Nephron progenitor cell (in vitro differentiated cells): Measurements from ENCODE around the gene FAM81A.

Experiments
- DNase-seq: peaks from one replicate; pipeline ENCODE4 v3.0.0; 2021
- H3K27ac Mint-ChIP-seq: 2 replicates; pipeline ENCODE4 v1.8.0; 2021; ENCODE audit warnings: mild to moderate bottlenecking, moderate library complexity, mixed read lengths
- H3K27me3 Mint-ChIP-seq: 2 replicates; pipeline ENCODE4 v1.8.0; 2021; ENCODE audit warnings: mild to moderate bottlenecking, low read depth, mixed read lengths; ENCODE audit not compliant: poor library complexity
- H3K36me3 Mint-ChIP-seq: 2 replicates; pipeline ENCODE4 v1.8.0; 2021; ENCODE audit warnings: low read depth, mixed read lengths
- H3K4me1 Mint-ChIP-seq: 2 replicates; pipeline ENCODE4 v1.8.0; 2021; ENCODE audit warnings: mixed read lengths
- H3K4me3 Mint-ChIP-seq: 2 replicates; pipeline ENCODE4 v1.8.0; 2021; ENCODE audit warnings: mild to moderate bottlenecking, moderate library complexity, mixed read lengths
- H3K9me3 Mint-ChIP-seq: 2 replicates; pipeline ENCODE4 v1.8.0; 2021; ENCODE audit warnings: mild to moderate bottlenecking, moderate library complexity, mixed read lengths
- TF ChIP-seq, protein P1 (sequence below): fragments of 200-600 bp; sonication (generic); IDR thresholded peaks from 2 replicates; pipeline ENCODE4 v1.5.0; 2021; ENCODE audit warnings: antibody characterized with exemption

Gene FAM81A

GRCh38 chr15:59536553-59536952 lies 98.6 kb downstream of the FAM81A start:
- no peak overlapping the region for H3K4me3 Mint-ChIP-seq
- no peak for DNase-seq
- no peaks in the 10 kb centered on the region for H3K36me3 Mint-ChIP-seq
- H3K27ac Mint-ChIP-seq = no peak overlapping the region
- H3K4me1 Mint-ChIP-seq = no peaks in the 10 kb centered on the region
- H3K9me3 Mint-ChIP-seq = no peaks in the 10 kb centered on the region
- TF ChIP-seq, protein P1, sequence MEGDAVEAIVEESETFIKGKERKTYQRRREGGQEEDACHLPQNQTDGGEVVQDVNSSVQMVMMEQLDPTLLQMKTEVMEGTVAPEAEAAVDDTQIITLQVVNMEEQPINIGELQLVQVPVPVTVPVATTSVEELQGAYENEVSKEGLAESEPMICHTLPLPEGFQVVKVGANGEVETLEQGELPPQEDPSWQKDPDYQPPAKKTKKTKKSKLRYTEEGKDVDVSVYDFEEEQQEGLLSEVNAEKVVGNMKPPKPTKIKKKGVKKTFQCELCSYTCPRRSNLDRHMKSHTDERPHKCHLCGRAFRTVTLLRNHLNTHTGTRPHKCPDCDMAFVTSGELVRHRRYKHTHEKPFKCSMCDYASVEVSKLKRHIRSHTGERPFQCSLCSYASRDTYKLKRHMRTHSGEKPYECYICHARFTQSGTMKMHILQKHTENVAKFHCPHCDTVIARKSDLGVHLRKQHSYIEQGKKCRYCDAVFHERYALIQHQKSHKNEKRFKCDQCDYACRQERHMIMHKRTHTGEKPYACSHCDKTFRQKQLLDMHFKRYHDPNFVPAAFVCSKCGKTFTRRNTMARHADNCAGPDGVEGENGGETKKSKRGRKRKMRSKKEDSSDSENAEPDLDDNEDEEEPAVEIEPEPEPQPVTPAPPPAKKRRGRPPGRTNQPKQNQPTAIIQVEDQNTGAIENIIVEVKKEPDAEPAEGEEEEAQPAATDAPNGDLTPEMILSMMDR = no peak
- H3K27me3 Mint-ChIP-seq = peaks cover 27% of the 10 kb centered on the region

DNA sequence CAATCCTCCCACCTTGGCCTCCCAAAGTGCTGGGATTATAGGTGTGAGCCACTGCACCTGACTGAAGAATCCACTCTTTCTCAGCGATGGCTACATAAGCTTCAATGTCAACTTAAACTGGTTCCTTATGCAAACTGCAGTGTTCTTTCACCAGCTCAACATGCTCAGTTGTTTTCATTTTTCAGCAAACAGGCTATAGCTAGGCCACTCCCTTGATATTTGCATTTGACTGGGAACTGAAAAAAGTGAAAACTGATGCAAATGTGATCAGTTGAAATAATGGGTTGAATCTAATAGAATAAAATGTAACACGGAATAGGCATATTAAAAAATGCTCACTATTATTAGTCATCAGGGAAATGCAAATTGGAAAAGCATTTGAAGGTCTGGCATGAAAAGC lies 99.4 kb downstream of the FAM81A start:
- H3K4me3 Mint-ChIP-seq = no peak overlapping the region
- no peak for DNase-seq
- H3K27me3 Mint-ChIP-seq = peaks cover 26% of the 10 kb centered on the region
- no peaks in the 10 kb centered on the region for H3K36me3 Mint-ChIP-seq
- no peaks in the 10 kb centered on the region for H3K4me1 Mint-ChIP-seq
- H3K9me3 Mint-ChIP-seq = no peaks in the 10 kb centered on the region
- H3K27ac Mint-ChIP-seq = no peak overlapping the region
- TF ChIP-seq, protein P1 = no peak

DNA sequence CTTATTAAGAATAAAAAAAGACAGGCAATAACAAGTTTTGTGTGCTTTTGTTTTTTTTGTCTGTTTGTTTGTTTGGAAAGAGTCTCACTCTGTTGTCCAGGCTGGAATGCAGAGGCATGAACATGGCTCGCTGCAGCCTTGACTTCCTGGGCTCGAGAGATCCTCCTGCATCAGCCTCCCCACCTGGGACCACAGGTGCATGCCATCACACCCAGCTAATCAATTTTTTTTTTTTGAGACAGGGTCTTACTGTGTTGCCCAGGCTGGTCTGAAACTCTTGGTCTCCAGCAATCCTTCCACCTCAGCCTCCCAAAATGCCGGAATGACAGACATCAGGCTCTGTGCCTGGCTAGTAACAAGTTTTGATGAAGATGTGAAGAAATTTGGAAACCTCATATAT lies 100.5 kb downstream of the FAM81A start:
- TF ChIP-seq, protein P1 = no peak
- peaks cover 23% of the 10 kb centered on the region for H3K27me3 Mint-ChIP-seq
- DNase-seq = no peak
- no peaks in the 10 kb centered on the region for H3K4me1 Mint-ChIP-seq
- H3K4me3 Mint-ChIP-seq = no peak overlapping the region
- no peaks in the 10 kb centered on the region for H3K9me3 Mint-ChIP-seq
- H3K36me3 Mint-ChIP-seq = no peaks in the 10 kb centered on the region
- H3K27ac Mint-ChIP-seq = no peak overlapping the region

DNA sequence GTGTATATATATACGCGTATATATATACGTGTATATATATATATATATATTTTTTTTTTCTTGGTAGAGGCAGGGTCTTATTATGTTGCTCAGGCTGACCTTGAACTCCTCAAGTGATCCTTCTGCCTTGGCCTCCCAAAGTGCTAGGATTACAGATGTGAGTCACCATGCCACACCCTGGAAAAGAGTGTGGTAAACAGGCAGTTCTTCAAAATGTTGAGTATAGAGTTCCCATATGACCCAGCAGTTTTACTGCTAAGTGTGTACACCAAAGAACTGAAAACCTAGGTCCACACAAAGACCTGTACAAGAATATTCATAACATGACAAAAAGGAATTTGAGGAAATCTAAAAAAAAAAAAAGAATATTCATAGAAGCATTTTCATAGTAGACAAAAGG lies 101.8 kb downstream of the FAM81A start:
- DNase-seq = no peak
- TF ChIP-seq, protein P1 = no peak
- Mint-ChIP-seq H3K27me3 (peaks cover 18% of the 10 kb centered on the region), H3K27ac (no peak overlapping the region), H3K4me1 (no peaks in the 10 kb centered on the region), H3K9me3 (no peaks in the 10 kb centered on the region), H3K4me3 (no peak overlapping the region), H3K36me3 (no peaks in the 10 kb centered on the region)

DNA sequence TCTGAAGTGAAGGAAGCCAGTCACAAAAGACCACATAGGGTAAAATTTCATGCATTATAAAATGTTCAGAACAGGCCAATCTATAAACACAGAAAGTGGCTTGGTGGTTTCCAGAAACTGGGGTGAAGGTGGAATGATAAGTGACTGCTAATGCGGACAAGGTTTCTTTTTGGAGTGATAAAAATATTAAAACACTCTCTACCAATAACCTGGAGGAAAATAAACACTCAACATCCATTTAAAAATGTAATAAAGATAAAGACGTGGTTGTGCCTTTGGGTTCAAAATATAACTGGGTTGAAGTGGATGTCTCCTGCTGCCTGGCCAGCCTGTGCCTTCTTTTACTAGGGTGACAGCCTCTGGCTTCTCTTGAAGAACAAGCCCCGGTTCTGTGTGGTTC lies 102.7 kb downstream of the FAM81A start:
- TF ChIP-seq, protein P1 = no peak
- Mint-ChIP-seq H3K4me3 (no peak overlapping the region), H3K36me3 (no peaks in the 10 kb centered on the region), H3K9me3 (no peaks in the 10 kb centered on the region), H3K27me3 (peaks cover 18% of the 10 kb centered on the region), H3K4me1 (no peaks in the 10 kb centered on the region), H3K27ac (no peak overlapping the region)
- DNase-seq = no peak

DNA sequence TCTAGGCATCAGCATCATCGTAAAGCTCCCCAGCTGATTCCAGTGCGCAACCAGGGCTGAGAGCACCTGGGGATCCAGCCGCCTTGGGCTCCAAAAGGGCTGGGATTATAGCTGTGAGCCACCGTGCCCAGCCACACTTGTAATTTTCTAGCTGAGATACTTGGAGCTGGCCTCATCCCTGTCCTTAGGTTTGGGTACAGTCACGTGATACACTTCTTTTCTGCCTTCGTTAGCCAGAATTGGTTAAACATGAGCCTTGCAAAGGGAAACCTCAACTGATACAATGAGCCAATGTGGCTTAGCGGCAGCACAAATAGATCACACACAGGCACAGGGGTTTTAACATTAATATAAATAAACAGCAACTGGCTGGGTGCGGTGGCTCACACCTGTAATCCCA lies 103.8 kb downstream of the FAM81A start:
- Mint-ChIP-seq H3K27me3 (peaks cover 14% of the 10 kb centered on the region), H3K36me3 (no peaks in the 10 kb centered on the region), H3K4me3 (no peak overlapping the region), H3K9me3 (no peaks in the 10 kb centered on the region), H3K27ac (no peak overlapping the region), H3K4me1 (no peaks in the 10 kb centered on the region)
- TF ChIP-seq, protein P1 = no peak
- DNase-seq = no peak
